Pancreas (tissue), 10 donors: ENCODE results near the gene SPRR2G. TPM values are rescaled to one million over a fixed set of nuclear protein-coding genes. Genes with fewer than 3 reads are reported as not detected.
"Not testable (repeated sequence)": the region's sequence is repeated elsewhere in the genome, so short reads cannot be mapped to it uniquely, and the experiment has no call there.

Source experiments
- ATAC-seq, 4 donors: fragments of 200-7000 bp; cut with Tn5 transposase; one replicate each; pipeline versions ENCODE4 v1.8.0 to v1.9.1; 2020; ENCODE audit warnings: mild to moderate bottlenecking in 4 of 4, moderate library complexity in 4 of 4
- DNase-seq, 6 donors: peaks; one replicate each; pipeline ENCODE4 v3.0.0-alpha.2; 2020
- FAIRE-seq: peaks from 2 replicates; lab custom pipeline; 2012; peaks lifted over from hg19 to GRCh38; lab: Jason Lieb, UNC
- H3K27ac ChIP-seq, 4 donors: fragments of 200-600 bp; sonication (generic); 1 replicate in 3 of 4; 2 replicates in 1 of 4; pipeline versions ENCODE4 v1.5.0 to v1.8.0; 2020
- H3K27me3 ChIP-seq, 4 donors: fragments of 200-600 bp; one replicate each; pipeline ENCODE4 v1.8.0; 2021
- H3K36me3 ChIP-seq, 3 donors: fragments of 200-600 bp; sonication (generic) in 1 of 3; one replicate each; pipeline versions ENCODE4 v1.5.0 to v1.8.0; 2020 to 2021
- H3K4me1 ChIP-seq, 3 donors: fragments of 200-600 bp; one replicate each; pipeline ENCODE4 v1.8.0; 2021
- H3K4me3 ChIP-seq, 4 donors: fragments of 200-600 bp; sonication (generic) in 2 of 4; one replicate each; pipeline versions ENCODE4 v1.5.0 to v1.8.0; 2020 to 2021
- H3K9me3 ChIP-seq, 4 donors: fragments of 200-600 bp; one replicate each; pipeline ENCODE4 v1.8.0; 2021
- WGBS, 2 donors: extraction: QIAGEN DNeasy Blood & Tissue Kit; methylation state at CpG; one replicate each; pipeline ENCODE4 v1.1.7; 2013; 5-methylcytosine and 5-hydroxymethylcytosine counted together
- intact Hi-C, 3 donors: fragments of 100-400 bp; cut with DNase I; formaldehyde crosslinking; loops; one replicate each; pipeline versions ENCODE4 v1.11.1 to v1.14.2; 2022
- polyA plus RNA-seq, 2 donors: library from polyadenylated mRNA; stranded (reverse); fragments of 200-250 nt; gene quantifications; one replicate each; pipeline ENCODE4 v1.2.3, GENCODE V29; 2013
- total RNA-seq, 6 donors: library from RNA; stranded (reverse); fragmentation: NEBNext Ultra II Directional in 4 of 6; extraction: Animal tissue kit (Norgen Biotek cat#: 25700) in 4 of 6; gene quantifications; one replicate each; pipeline versions ENCODE4 v1.2.1 to v1.2.4, GENCODE V29; 2021 to 2023
- TF ChIP-seq, protein P1 (sequence below), 4 donors: fragments of 200-600 bp; sonication (generic) in 3 of 4; IDR thresholded peaks; one replicate each; pipeline versions ENCODE4 v1.5.0 to v1.8.0; 2021; ENCODE audit warnings: antibody characterized with exemption in 4 of 4
- donor health status: healthy with polysubstance abuse.
- donor health status: DM: no; HTN: no; CAD: no; lungs with moderate emphysema.
- donor health status: DM: no; HTN: no; CAD: no.
- donor health status: control.
- donor health status: control.
- donor health status: Bipolar disorder and iron deficiency.
- donor health status: DM: yes; HTN: yes; CAD: no.
- donor health status: DM: no; HTN: no; CAD: no.
- donor health status: DM: no; HTN: no; CAD: no.
- donor health status: DM: yes; HTN: yes; CAD: no.

The SPRR2G gene
- total RNA-seq (not detected), polyA plus RNA-seq (not detected)

DNA sequence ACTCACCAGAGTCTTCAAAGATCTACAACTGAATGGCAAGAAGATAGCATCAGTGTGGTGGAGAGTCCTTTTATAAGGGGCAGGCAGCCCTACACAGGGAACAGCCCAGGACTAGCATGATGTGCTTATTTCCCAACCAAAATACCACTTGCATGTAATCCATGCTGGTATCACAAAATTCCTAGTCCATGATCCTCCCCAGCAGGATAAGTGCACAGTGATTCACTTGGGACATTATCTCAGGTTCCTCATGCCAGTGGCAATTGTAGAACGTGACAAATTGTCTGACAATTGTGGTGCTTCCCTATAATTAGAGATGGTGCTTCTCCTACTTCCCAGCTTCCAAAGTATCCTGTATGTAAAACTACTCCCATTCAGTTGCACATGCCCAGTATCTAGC lies at the start of gene SPRR2G:
Gene SPRR2G (minus strand): TSS at position 45 of the 400 bp plus-strand sequence. CDS start 780 bp downstream, outside the sequence.
- ATAC-seq (no peak), DNase-seq (no peak), FAIRE-seq (no peak)
- intact Hi-C loops, result no loop called here
- TF ChIP-seq, protein P1, sequence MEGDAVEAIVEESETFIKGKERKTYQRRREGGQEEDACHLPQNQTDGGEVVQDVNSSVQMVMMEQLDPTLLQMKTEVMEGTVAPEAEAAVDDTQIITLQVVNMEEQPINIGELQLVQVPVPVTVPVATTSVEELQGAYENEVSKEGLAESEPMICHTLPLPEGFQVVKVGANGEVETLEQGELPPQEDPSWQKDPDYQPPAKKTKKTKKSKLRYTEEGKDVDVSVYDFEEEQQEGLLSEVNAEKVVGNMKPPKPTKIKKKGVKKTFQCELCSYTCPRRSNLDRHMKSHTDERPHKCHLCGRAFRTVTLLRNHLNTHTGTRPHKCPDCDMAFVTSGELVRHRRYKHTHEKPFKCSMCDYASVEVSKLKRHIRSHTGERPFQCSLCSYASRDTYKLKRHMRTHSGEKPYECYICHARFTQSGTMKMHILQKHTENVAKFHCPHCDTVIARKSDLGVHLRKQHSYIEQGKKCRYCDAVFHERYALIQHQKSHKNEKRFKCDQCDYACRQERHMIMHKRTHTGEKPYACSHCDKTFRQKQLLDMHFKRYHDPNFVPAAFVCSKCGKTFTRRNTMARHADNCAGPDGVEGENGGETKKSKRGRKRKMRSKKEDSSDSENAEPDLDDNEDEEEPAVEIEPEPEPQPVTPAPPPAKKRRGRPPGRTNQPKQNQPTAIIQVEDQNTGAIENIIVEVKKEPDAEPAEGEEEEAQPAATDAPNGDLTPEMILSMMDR (IDR thresholded peaks at IDR 0.05), result no peak
- Histone ChIP-seq H3K27ac (no peak within 1 kb of the TSS), H3K4me1 (no peaks in the 10 kb centered on the region), H3K27me3 (no peaks in the 10 kb centered on the region), H3K36me3 (no peaks in the 10 kb centered on the region), H3K9me3 (no peaks in the 10 kb centered on the region), H3K4me3 (no peak within 1 kb of the TSS)
- WGBS, 2 donors, result 72 to 96% methylated on average over 1 of the region's 1 CpG

DNA sequence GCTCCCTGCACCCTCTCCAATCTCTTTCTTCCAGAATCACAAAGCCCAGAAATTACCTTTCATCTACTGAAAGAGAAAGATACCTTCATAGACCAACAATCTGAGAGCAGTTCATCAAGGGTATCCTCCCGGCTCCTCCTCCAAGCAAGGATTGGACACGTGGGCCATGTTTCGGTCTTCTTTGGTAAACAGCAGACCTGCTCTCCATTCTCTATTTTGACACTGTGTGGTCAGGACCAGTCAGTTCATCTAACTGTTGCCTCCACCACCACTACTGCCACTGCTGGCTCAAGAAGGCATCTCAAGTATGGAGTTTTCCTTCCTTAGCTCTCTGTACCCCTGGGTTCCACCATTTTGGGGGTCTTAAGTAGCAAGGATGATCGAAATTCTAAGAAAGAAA lies 44.5 kb upstream of the SPRR2G start:
- intact Hi-C loops, result loop anchor here in 1 of 3 donors (5.0 kb wide), 1 partner anchor 283 kb away; no protein-coding TSS in a partner anchor
- Histone ChIP-seq H3K27me3 (no peaks in the 10 kb centered on the region), H3K9me3 (no peaks in the 10 kb centered on the region), H3K27ac (no peak overlapping the region), H3K36me3 (no peaks in the 10 kb centered on the region), H3K4me1 (no peaks in the 10 kb centered on the region), H3K4me3 (no peak overlapping the region)
- WGBS, 2 donors, result 55 to 57% methylated on average over 4 of the region's 4 CpGs
- ATAC-seq (no peak), DNase-seq (no peak), FAIRE-seq (no peak)
- TF ChIP-seq, protein P1 (IDR thresholded peaks at IDR 0.05), result no peak

DNA sequence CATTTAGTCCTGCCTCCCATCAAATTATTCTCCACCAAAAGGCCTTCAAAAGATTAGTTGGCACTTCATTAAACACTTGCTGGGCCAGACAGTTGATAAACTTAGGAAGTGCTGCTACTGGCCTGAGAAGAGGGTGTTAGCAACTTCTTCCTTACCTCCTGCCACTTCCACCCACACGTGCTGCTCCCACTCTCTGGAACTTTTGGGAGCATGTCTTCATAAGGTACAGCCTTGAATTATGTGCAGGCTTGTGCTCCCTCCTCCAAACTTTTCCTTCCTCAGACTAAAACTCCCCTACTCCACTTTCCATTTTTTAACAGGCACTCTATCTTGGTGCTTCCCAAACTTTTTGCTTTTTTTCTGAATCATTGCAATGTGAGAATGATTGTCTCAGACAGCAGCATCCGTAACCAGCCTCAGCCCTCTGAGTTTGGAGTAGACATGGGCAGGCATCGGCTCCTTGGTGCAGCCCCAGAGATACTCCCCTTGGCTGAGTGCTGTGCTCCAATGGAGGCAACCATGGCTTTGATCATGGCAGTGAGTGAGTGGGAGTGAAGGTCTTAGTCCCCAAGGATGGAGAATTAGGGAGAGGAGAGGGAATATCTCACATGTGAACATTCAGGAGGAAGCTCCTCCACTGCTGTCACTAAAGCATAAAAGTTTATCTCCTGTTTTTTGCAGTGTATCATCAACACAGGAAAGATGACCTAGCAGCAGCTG lies 43.8 kb upstream of the SPRR2G start:
- 44 to 54% methylated on average over 3 of the region's 3 CpGs for WGBS, 2 donors
- no peak for FAIRE-seq
- intact Hi-C loops, result loop anchor here in 1 of 3 donors (5.0 kb wide), 1 partner anchor 282 kb away; no protein-coding TSS in a partner anchor

DNA sequence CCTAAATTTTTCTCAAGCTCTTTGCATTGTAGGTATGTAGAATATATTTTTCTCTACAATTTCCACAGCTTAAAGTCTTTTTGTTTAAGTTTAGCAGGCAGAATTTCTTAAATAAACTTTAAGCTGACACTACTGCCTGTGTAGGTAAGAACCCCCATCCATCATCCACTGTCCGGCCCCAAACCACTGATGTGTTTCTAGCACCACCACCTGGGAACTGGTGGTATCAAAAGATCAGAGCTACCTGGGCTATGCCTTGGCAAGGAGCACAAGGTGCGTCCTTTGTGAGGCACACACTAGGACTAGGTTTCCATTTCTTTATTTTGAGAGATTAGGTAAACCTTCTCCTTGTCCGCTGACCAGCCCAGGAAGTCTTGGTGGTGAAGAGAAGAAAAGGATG lies 42.0 kb upstream of the SPRR2G start:
- TF ChIP-seq, protein P1 (IDR thresholded peaks at IDR 0.05), result peak in 1 of 4 donors; percentile 14
- Histone ChIP-seq H3K9me3 (no peaks in the 10 kb centered on the region), H3K4me1 (no peaks in the 10 kb centered on the region), H3K4me3 (no peak overlapping the region), H3K27ac (no peak overlapping the region), H3K36me3 (no peaks in the 10 kb centered on the region), H3K27me3 (no peaks in the 10 kb centered on the region)
- intact Hi-C loops, result no loop called here
- ATAC-seq, result peak; percentile 59 to 74 (median 64)
- DNase-seq, result peak in 1 of 6 donors; percentile 25
- 9 to 12% methylated on average over 3 of the region's 3 CpGs for WGBS, 2 donors
- no peak for FAIRE-seq

More for the DNA sequence above, 43.8 kb upstream of the SPRR2G start:
- ATAC-seq, result no peak
- Histone ChIP-seq H3K9me3 (no peaks in the 10 kb centered on the region), H3K27me3 (no peaks in the 10 kb centered on the region), H3K27ac (no peak overlapping the region), H3K4me3 (no peak overlapping the region), H3K36me3 (no peaks in the 10 kb centered on the region), H3K4me1 (no peaks in the 10 kb centered on the region)
- TF ChIP-seq, protein P1 (IDR thresholded peaks at IDR 0.05), result no peak
- DNase-seq, result no peak

DNA sequence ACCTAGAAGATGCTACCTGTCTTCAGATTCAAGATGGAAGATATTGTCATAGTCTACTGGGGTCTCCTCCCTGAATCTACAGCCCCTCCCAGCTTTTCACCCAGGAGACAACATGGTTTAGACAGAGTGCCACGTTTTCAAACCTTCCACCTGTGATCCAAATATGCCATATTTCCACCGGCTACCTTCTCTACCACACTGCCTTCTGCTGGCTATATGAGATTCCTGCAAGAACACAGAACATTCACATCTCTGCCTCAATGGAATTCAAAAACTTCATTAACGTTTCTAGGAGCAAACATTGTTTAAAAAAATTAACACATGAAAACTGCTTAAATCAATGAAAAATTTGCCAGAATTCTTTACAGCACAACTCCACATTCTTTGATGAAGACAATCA lies 39.7 kb upstream of the SPRR2G start:
- FAIRE-seq (no peak), ATAC-seq (peak; percentile 49 to 76 (median 70)), DNase-seq (peak in 1 of 6 donors; percentile 18)
- no peak overlapping the region for H3K4me3 ChIP-seq
- TF ChIP-seq, protein P1 (IDR thresholded peaks at IDR 0.05), result peak in 2 of 4 donors; percentile 21 to 24
- intact Hi-C loops, result no loop called here
- H3K27me3 ChIP-seq, result no peaks in the 10 kb centered on the region
- no peaks in the 10 kb centered on the region for H3K9me3 ChIP-seq
- no peak overlapping the region for H3K27ac ChIP-seq
- H3K36me3 ChIP-seq, result no peaks in the 10 kb centered on the region
- no peaks in the 10 kb centered on the region for H3K4me1 ChIP-seq
- 2 to 4% methylated on average over 3 of the region's 3 CpGs for WGBS, 2 donors

DNA sequence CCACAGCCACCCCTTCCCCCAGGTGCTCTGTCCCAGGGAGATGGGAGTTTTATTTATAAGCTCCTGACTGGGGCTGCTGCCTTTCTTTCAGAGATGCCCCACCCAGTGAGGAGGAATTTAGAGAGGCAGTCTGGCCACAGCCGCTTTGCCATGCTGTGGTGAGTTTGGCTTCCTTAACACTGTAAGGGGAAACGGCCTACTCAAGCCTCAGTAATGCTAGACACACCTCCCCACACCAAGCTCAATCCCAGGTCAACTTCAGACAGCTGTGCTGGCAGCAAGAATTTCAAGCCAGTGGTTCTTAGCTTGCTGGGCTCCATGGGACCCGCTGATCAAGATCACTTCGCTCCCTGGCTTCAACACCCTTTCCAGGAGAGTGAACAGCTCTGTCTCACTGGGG lies 37.6 kb upstream of the SPRR2G start:
- H3K36me3 ChIP-seq, H3K27me3 ChIP-seq, H3K27ac ChIP-seq, H3K9me3 ChIP-seq, DNase-seq, intact Hi-C loops, FAIRE-seq, H3K4me1 ChIP-seq, H3K4me3 ChIP-seq, ATAC-seq: not testable (repeated sequence)
- 76 to 87% methylated on average over 4 of the region's 4 CpGs for WGBS, 2 donors
